Right lobe of liver (tissue), 6 donors: ENCODE data around the gene TLE3. TPM values are rescaled to one million over a fixed set of nuclear protein-coding genes. Genes with fewer than 3 reads are reported as not detected.

Experiments
- ATAC-seq, 4 donors: fragments of 200-7000 bp; cut with Tn5 transposase; one replicate each; pipeline ENCODE4 v1.9.1; 2020; ENCODE audit warnings: mild to moderate bottlenecking in 4 of 4, moderate library complexity in 4 of 4
- DNase-seq, 3 donors: peaks; one replicate each; pipeline ENCODE4 v3.0.0-alpha.2; 2020
- H3K27ac ChIP-seq, 3 donors: fragments of 200-600 bp; one replicate each; pipeline ENCODE4 v1.8.0; 2022
- H3K27me3 ChIP-seq, 2 donors: fragments of 200-600 bp; one replicate each; pipeline ENCODE4 v1.8.0; 2022
- H3K36me3 ChIP-seq, 4 donors: fragments of 200-600 bp; sonication (generic) in 1 of 4; one replicate each; pipeline versions ENCODE4 v1.5.1 to v1.8.0; 2017 to 2022; ENCODE audit warnings: control low read depth in 1 of 4
- H3K4me1 ChIP-seq, 4 donors: fragments of 200-600 bp; sonication (generic) in 1 of 4; one replicate each; pipeline versions ENCODE4 v1.5.1 to v1.8.0; 2017 to 2022; ENCODE audit warnings: control low read depth in 1 of 4
- H3K4me3 ChIP-seq, 3 donors: fragments of 200-600 bp; one replicate each; pipeline ENCODE4 v1.8.0; 2022
- H3K9me3 ChIP-seq, 4 donors: fragments of 200-600 bp; sonication (generic) in 1 of 4; one replicate each; pipeline versions ENCODE4 v1.5.1 to v1.8.0; 2017 to 2022; ENCODE audit warnings: control low read depth in 1 of 4
- POLR2A ChIP-seq: fragments of 450-650 bp; IDR thresholded peaks from one replicate; pipeline ENCODE4 v1.6.1; 2017; ENCODE audit warnings: antibody characterized with exemption, mild to moderate bottlenecking
- WGBS: methylation state at CpG from one replicate; pipeline ENCODE4 v1.1.6; 2018; ENCODE audit warnings: low coverage, low lambda C conversion rate; ENCODE audit not compliant: insufficient coverage; ENCODE audit errors: missing lambda C conversion rate; 5-methylcytosine and 5-hydroxymethylcytosine counted together
- intact Hi-C, 2 donors: fragments of 100-400 bp; cut with DNase I; formaldehyde crosslinking; loops; one replicate each; pipeline versions ENCODE4 v1.11.2 to v1.14.1; 2022
- total RNA-seq, 6 experiments: library from RNA; depleted of rRNA in 2 of 6; stranded (reverse); fragments of >200 nt in 2 of 6; fragmentation: NEBNext Ultra II Directional in 3 of 6; extraction: Animal tissue kit (Norgen Biotek cat#: 25700) in 3 of 6; gene quantifications; one replicate each; pipeline versions ENCODE4 v1.1.0 to v1.2.4, GENCODE V29; 2016 to 2023
- TF ChIP-seq, protein P1 (sequence below), 4 donors: fragments of 200-600 bp in 3 of 4; fragments of 450-650 bp in 1 of 4; IDR thresholded peaks; one replicate each; pipeline versions ENCODE4 v1.5.1 to v1.8.0; 2016 to 2022; ENCODE audit warnings: antibody characterized with exemption in 4 of 4, mild to moderate bottlenecking in 2 of 4
- donor health status: DM: no; HTN: yes; CAD: no.
- donor health status: DM: no; HTN: no; CAD: no.
- donor health status: DM: no; HTN: no; CAD: no.
- donor health status: DM: no; HTN: yes; CAD: no.
- donor health status: DM: no; HTN: yes; CAD: no.

Gene TLE3
- total RNA-seq, 6 experiments from 2014 or later, result 8.9 to 38.2 (median 21.2) TPM

DNA sequence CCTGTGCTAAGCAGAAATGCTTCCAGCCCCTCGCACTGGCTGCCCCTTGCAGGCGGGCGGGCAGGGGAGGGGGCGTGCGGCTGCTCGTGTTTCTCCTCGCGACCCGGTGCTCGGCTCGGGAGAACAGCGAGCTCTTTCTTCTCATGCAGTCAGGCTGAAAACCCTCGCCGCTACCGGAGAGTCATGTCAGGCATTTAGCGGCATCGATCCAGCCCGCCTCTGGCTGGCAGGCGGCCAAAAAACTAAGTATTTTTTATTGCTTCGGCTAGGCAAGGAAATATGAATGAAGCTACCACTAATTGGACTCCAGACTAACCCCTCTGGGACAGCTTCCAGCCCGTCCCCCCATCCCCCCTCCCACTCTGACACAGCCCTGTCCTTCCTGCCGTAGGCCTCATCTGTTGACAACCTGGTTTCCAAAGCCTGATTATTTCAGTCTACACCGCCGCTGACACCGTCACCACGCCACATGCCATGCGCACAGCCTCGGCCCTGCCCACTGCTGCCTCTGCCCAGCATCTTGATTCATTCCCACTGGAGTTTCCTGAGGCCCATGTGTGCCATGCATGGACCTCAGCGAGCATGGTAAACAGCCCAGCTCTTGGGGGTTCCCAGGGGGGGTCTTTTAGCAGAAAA lies 35.3 kb downstream of the TLE3 start:
- peaks cover 0 to 15% (median 7%) of the 10 kb centered on the region in 4 donors for H3K4me1 ChIP-seq
- peak in 1 of 4 donors; percentile 7 for ATAC-seq
- no peak overlapping the region for H3K4me3 ChIP-seq
- intact Hi-C loops, result no loop called here
- peaks cover 0 to 56% (median 22%) of the 10 kb centered on the region in 4 donors for H3K36me3 ChIP-seq
- H3K27me3 ChIP-seq, result no peaks in the 10 kb centered on the region
- WGBS, result 63% methylated on average over 6 of the region's 29 CpGs
- no peaks in the 10 kb centered on the region for H3K9me3 ChIP-seq
- TF ChIP-seq POLR2A, result no peak
- TF ChIP-seq, protein P1, sequence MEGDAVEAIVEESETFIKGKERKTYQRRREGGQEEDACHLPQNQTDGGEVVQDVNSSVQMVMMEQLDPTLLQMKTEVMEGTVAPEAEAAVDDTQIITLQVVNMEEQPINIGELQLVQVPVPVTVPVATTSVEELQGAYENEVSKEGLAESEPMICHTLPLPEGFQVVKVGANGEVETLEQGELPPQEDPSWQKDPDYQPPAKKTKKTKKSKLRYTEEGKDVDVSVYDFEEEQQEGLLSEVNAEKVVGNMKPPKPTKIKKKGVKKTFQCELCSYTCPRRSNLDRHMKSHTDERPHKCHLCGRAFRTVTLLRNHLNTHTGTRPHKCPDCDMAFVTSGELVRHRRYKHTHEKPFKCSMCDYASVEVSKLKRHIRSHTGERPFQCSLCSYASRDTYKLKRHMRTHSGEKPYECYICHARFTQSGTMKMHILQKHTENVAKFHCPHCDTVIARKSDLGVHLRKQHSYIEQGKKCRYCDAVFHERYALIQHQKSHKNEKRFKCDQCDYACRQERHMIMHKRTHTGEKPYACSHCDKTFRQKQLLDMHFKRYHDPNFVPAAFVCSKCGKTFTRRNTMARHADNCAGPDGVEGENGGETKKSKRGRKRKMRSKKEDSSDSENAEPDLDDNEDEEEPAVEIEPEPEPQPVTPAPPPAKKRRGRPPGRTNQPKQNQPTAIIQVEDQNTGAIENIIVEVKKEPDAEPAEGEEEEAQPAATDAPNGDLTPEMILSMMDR (IDR thresholded peaks at IDR 0.05), result no peak
- DNase-seq, result peak in 1 of 3 donors; percentile 69
- no peak overlapping the region for H3K27ac ChIP-seq

DNA sequence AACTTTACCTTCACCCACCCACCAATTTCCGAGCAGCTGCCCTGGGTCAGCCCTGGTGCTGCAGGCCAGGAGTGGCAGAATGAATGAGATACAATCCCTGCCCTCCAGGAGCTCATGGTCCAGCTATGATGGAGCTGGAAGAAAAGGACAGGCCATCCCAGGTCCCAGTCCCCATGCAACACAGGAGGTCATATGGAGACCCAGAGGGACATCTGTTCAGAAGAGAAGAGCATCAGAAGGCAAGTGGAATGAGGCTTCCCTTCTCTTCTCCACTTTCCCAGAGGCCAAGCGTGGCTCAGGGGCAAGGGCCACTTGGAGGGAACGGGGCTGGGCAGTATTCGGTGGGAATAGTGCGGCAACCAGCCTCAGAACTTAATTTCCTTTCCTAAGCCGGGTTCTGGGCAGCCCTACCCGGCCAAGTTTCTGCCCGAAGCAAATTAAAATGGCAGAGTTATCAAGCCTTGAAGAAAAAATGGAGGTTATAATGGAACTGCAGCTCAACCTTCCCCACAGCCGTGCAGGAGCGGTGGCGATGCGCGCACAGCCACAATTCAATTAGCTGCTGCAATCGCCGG lies 35.9 kb downstream of the TLE3 start:
- Histone ChIP-seq H3K27ac (no peak overlapping the region), H3K4me3 (no peak overlapping the region), H3K27me3 (no peaks in the 10 kb centered on the region), H3K36me3 (peaks cover 0 to 62% (median 25%) of the 10 kb centered on the region in 4 donors), H3K9me3 (no peaks in the 10 kb centered on the region), H3K4me1 (peaks cover 0 to 15% (median 7%) of the 10 kb centered on the region in 4 donors)
- 80% methylated on average over 10 of the region's 15 CpGs for WGBS
- intact Hi-C loops, result no loop called here
- no peak for DNase-seq
- ATAC-seq, result no peak
- TF ChIP-seq, protein P1 (IDR thresholded peaks at IDR 0.05), result no peak
- TF ChIP-seq POLR2A, result no peak

DNA sequence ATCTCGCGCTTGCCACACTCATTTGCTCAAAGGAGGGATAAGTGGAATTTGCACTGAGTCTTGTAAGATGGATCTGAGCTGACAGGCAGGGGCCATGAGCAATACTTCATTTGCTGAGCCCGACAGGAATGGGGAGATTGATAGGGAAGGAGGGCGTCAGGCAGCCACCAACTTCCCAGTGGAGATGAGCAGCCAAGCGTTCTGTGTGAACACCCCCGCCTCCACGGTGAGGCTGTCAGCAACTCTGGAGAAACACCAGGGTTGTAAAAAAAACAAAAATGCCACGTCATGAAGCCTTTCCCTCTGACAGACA lies 36.8 kb downstream of the TLE3 start:
- Histone ChIP-seq H3K27ac (no peak overlapping the region), H3K4me3 (no peak overlapping the region), H3K27me3 (no peaks in the 10 kb centered on the region), H3K9me3 (no peaks in the 10 kb centered on the region), H3K4me1 (peaks cover 0 to 15% (median 7%) of the 10 kb centered on the region in 4 donors), H3K36me3 (peaks cover 0 to 66% (median 27%) of the 10 kb centered on the region in 4 donors)
- no peak for ATAC-seq
- TF ChIP-seq POLR2A, result no peak
- TF ChIP-seq, protein P1 (IDR thresholded peaks at IDR 0.05), result no peak
- WGBS, result 100% methylated on average over 2 of the region's 8 CpGs
- DNase-seq, result no peak
- intact Hi-C loops, result no loop called here

DNA sequence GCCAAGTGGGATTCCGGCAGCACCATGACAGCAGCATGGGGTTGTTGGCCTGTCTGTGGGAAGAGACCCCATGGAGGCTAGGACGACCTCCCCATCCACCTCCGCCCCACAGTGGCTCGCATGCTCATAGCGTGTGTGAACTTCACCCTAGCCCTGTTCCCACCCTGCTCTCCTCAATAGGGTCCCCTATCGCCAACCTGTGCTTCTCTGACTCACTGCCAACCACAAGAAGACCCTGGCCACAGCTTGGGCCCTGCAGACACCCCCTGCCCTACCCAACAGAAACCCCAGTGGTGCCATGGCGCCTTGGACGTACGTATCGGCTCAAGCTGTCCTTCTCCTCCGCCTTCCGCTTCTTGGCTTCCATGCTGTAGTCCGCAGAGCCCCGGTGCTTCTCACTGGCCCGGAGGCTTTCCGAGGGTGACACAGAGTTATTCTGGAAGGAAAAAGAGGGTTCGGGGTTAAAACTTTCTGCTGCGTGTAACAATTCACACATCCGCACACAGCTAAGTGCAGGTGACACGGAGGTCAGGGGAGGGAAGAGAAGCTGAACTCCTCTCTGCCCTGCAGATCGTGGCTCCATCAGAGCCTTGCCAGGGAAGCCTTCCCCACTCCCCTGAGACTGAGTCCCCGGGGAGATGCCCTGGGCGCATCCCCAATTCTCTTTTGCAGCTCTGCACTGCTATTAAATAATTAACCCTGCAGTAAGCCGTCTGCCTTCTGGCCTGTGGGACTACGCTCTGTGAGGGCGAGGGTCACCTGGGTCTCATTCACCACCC lies 37.3 kb downstream of the TLE3 start:
- H3K9me3 ChIP-seq, result no peaks in the 10 kb centered on the region
- H3K4me1 ChIP-seq, result peaks cover 0 to 13% (median 5%) of the 10 kb centered on the region in 4 donors
- H3K36me3 ChIP-seq, result peaks cover 0 to 72% (median 29%) of the 10 kb centered on the region in 4 donors
- 82% methylated on average over 13 of the region's 26 CpGs for WGBS
- ATAC-seq (no peak), DNase-seq (no peak)
- no peaks in the 10 kb centered on the region for H3K27me3 ChIP-seq
- H3K27ac ChIP-seq, result no peak overlapping the region
- no peak overlapping the region for H3K4me3 ChIP-seq
- intact Hi-C loops, result no loop called here
- no peak for TF ChIP-seq POLR2A
- TF ChIP-seq, protein P1 (IDR thresholded peaks at IDR 0.05), result no peak
